HepG2 (cell line): Measurements from ENCODE around the gene ID3. TPM values are rescaled to one million over a fixed set of nuclear protein-coding genes. Genes with fewer than 3 reads are reported as not detected.

ENCODE experiments used
- AGO1 ChIP-seq: fragments of 200-400 bp; formaldehyde crosslinking; IDR thresholded peaks from 2 replicates; pipeline ENCODE4 v1.6.1; 2017; ENCODE audit warnings: mild to moderate bottlenecking, low read depth, low read length, moderate library complexity; ENCODE audit not compliant: poor library complexity, severe bottlenecking
- ARHGAP35 ChIP-seq: sonication (generic); formaldehyde crosslinking; IDR thresholded peaks from 2 replicates; pipeline ENCODE4 v1.9.0; 2022; ENCODE audit warnings: mild to moderate bottlenecking, inconsistent platforms, moderate library complexity, missing genetic modification reagents, borderline replicate concordance
- CENPT ChIP-seq: sonication (generic); formaldehyde crosslinking; IDR thresholded peaks from 2 replicates; pipeline ENCODE4 v1.8.0; 2022; ENCODE audit warnings: low read depth, mild to moderate bottlenecking, moderate library complexity, missing genetic modification reagents
- HDAC1 ChIP-seq: sonication (generic); formaldehyde crosslinking; IDR thresholded peaks from 2 replicates; pipeline ENCODE4 v1.5.1; 2020; ENCODE audit warnings: mild to moderate bottlenecking, missing genetic modification reagents
- HNRNPL ChIP-seq: fragments of 200-400 bp; formaldehyde crosslinking; IDR thresholded peaks from 2 replicates; pipeline ENCODE4 v1.6.1; 2017; ENCODE audit warnings: mild to moderate bottlenecking, low read depth, low read length
- LCORL ChIP-seq, 2 experiments: fragments of 450-650 bp in 1 of 2; sonication (generic) in 1 of 2; formaldehyde crosslinking in 1 of 2; IDR thresholded peaks; 2 replicates each; pipeline versions ENCODE4 v1.5.0 to v1.6.1; 2017 to 2020; ENCODE audit warnings: antibody characterized with exemption in 1 of 2, missing genetic modification reagents in 1 of 2
- MXI1 ChIP-seq: IDR thresholded peaks from 3 replicates; pipeline ENCODE4 v1.6.1; 2012; ENCODE audit warnings: low read depth, low read length, inconsistent platforms, borderline replicate concordance
- RXRA ChIP-seq: sonication (generic); formaldehyde crosslinking; IDR thresholded peaks from 2 replicates; pipeline ENCODE4 v1.5.1; 2020; ENCODE audit warnings: missing genetic modification reagents
- SIN3B ChIP-seq: fragments of 150-350 bp; IDR thresholded peaks from 2 replicates; pipeline ENCODE4 v1.6.1; 2014; ENCODE audit warnings: low read length
- SKI ChIP-seq: fragments of 450-650 bp; IDR thresholded peaks from one replicate; pipeline ENCODE4 v1.6.1; 2018; ENCODE audit warnings: mild to moderate bottlenecking; ENCODE audit not compliant: partially characterized antibody
- SNAPC2 ChIP-seq: sonication (generic); formaldehyde crosslinking; IDR thresholded peaks from 2 replicates; pipeline ENCODE4 v1.8.1; 2022; ENCODE audit warnings: mild to moderate bottlenecking, missing genetic modification reagents
- SP5 ChIP-seq: IDR thresholded peaks from 2 replicates; pipeline ENCODE4 v1.6.1; 2016; ENCODE audit warnings: low read depth, borderline replicate concordance
- SRSF9 ChIP-seq: fragments of 200-400 bp; formaldehyde crosslinking; IDR thresholded peaks from 2 replicates; pipeline ENCODE4 v1.6.1; 2018; ENCODE audit warnings: borderline replicate concordance, mild to moderate bottlenecking, low read depth, low read length; ENCODE audit not compliant: insufficient read depth, poor library complexity, severe bottlenecking
- ZC3H13 ChIP-seq: sonication (generic); formaldehyde crosslinking; IDR thresholded peaks from 2 replicates; pipeline ENCODE4 v1.8.1; 2023; ENCODE audit warnings: mild to moderate bottlenecking, missing genetic modification reagents, moderate library complexity
- ZNF501 ChIP-seq: sonication (generic); formaldehyde crosslinking; IDR thresholded peaks from 2 replicates; pipeline ENCODE4 v1.5.1; 2020; ENCODE audit warnings: mild to moderate bottlenecking, moderate library complexity, missing genetic modification reagents
- ZNF589 ChIP-seq: sonication (generic); formaldehyde crosslinking; conservative IDR thresholded peaks from 2 replicates; pipeline ENCODE4 v1.8.0; 2022; ENCODE audit warnings: mild to moderate bottlenecking, moderate library complexity, missing genetic modification reagents
- ZNF709 ChIP-seq: sonication (generic); formaldehyde crosslinking; IDR thresholded peaks from 2 replicates; pipeline ENCODE4 v1.5.0; 2020; ENCODE audit warnings: mild to moderate bottlenecking, missing genetic modification reagents
- ZSCAN31 ChIP-seq: sonication (generic); formaldehyde crosslinking; IDR thresholded peaks from 2 replicates; pipeline ENCODE4 v1.5.0; 2020; ENCODE audit warnings: low read depth, mild to moderate bottlenecking, missing genetic modification reagents
- polyA plus RNA-seq, 8 experiments: library from polyadenylated mRNA; depleted of rRNA in 3 of 8; stranded (reverse) in 7 of 8; unstranded in 1 of 8; fragments of >200 nt; fragmentation: Illumina TruSeq in 4 of 8; extraction: Trizol in 4 of 8; gene quantifications; 2 replicates each; pipeline versions ENCODE4 v1.2.1 to v1.2.3, GENCODE V29; 2011 to 2016; ENCODE audit warnings: low read depth in 4 of 8, missing spikeins in 1 of 8, mixed read lengths in 1 of 8; ENCODE audit not compliant: insufficient read depth in 1 of 8
- total RNA-seq, 5 experiments: library from RNA; depleted of rRNA; stranded (reverse); fragments of >200 nt; fragmentation: Illumina TruSeq; extraction: Trizol; gene quantifications; 2 replicates each; pipeline ENCODE4 v1.2.3, GENCODE V29; 2016; ENCODE audit warnings: low read depth in 1 of 5
- TF ChIP-seq, protein P1 (sequence below), 2 experiments: sonication (generic) in 1 of 2; formaldehyde crosslinking in 1 of 2; IDR thresholded peaks; 2 replicates each; pipeline versions ENCODE4 v1.4.0 to v1.6.1; 2018 to 2020; ENCODE audit warnings: missing genetic modification reagents in 2 of 2, borderline replicate concordance in 1 of 2, low read depth in 1 of 2, mild to moderate bottlenecking in 1 of 2, missing biosample characterization in 1 of 2
- TF ChIP-seq, protein P2 (sequence below): sonication (generic); formaldehyde crosslinking; IDR thresholded peaks from 2 replicates; pipeline ENCODE4 v1.4.0; 2020; ENCODE audit warnings: missing genetic modification reagents, mild to moderate bottlenecking, borderline replicate concordance
- TF ChIP-seq, protein P3 (sequence below): sonication (generic); formaldehyde crosslinking; IDR thresholded peaks from 2 replicates; pipeline ENCODE4 v1.4.0; 2020; ENCODE audit warnings: missing genetic modification reagents, borderline replicate concordance
- TF ChIP-seq, protein P4 (sequence below): sonication (generic); formaldehyde crosslinking; IDR thresholded peaks from 2 replicates; pipeline ENCODE4 v1.4.0; 2020; ENCODE audit warnings: missing genetic modification reagents; ENCODE audit errors: not compliant biosample characterization

ID3 gene
- total and polyA plus RNA-seq, 2 of the 13 experiments (the other 11 are each of a cell fraction or from before 2014, with no cell fraction given) = 64.8 to 115 TPM

DNA sequence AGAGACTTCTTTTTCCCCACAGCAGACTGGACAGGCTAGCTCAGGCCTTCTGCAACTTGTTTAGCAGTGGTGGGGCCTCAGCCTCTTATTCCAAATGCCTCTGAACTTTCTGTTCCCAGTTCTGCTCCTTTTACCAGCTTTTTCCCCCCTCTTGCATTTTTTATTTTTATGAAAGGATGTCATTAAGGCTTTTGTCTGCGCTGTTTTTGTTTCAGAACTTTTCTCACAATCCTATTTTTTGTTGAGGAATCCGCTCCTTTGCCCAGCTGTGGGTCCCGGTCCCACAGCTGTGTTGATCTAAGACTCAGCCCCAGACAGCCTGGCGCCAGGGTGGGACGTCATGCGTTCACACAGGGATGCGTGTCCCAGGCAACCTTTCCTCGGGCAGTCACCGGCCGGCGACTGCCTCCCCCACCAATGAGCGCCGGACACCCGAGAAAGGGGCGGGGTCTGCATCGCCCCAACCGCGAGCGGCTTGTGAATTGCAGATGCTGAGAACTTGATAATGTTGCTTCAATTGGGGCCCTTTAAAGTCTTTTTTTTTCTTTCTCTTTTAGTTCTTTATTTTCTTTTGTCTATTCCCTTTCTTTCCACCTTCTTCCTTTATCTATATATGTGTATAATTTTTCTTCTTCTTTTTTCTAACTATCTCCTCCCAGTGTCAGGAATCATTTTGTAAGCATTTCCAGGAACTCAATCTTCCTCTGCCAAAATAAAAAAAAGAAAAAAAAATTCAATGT lies 3.0 kb upstream of the ID3 start (continued):
- TF ChIP-seq, protein P1, sequence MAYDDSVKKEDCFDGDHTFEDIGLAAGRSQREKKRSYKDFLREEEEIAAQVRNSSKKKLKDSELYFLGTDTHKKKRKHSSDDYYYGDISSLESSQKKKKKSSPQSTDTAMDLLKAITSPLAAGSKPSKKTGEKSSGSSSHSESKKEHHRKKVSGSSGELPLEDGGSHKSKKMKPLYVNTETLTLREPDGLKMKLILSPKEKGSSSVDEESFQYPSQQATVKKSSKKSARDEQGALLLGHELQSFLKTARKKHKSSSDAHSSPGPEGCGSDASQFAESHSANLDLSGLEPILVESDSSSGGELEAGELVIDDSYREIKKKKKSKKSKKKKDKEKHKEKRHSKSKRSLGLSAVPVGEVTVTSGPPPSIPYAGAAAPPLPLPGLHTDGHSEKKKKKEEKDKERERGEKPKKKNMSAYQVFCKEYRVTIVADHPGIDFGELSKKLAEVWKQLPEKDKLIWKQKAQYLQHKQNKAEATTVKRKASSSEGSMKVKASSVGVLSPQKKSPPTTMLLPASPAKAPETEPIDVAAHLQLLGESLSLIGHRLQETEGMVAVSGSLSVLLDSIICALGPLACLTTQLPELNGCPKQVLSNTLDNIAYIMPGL (CRISPR knock-in tag; IDR thresholded peaks at IDR 0.05; ENCODE audit: borderline replicate concordance in 1 of 2, low read depth in 1 of 2) = no peak
- no peak for TF ChIP-seq AGO1
- TF ChIP-seq SKI = peak; percentile 94
- TF ChIP-seq SRSF9 = no peak
- TF ChIP-seq CENPT (CRISPR knock-in tag) = no peak
- TF ChIP-seq, protein P2, sequence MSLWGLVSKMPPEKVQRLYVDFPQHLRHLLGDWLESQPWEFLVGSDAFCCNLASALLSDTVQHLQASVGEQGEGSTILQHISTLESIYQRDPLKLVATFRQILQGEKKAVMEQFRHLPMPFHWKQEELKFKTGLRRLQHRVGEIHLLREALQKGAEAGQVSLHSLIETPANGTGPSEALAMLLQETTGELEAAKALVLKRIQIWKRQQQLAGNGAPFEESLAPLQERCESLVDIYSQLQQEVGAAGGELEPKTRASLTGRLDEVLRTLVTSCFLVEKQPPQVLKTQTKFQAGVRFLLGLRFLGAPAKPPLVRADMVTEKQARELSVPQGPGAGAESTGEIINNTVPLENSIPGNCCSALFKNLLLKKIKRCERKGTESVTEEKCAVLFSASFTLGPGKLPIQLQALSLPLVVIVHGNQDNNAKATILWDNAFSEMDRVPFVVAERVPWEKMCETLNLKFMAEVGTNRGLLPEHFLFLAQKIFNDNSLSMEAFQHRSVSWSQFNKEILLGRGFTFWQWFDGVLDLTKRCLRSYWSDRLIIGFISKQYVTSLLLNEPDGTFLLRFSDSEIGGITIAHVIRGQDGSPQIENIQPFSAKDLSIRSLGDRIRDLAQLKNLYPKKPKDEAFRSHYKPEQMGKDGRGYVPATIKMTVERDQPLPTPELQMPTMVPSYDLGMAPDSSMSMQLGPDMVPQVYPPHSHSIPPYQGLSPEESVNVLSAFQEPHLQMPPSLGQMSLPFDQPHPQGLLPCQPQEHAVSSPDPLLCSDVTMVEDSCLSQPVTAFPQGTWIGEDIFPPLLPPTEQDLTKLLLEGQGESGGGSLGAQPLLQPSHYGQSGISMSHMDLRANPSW (CRISPR knock-in tag) = no peak
- TF ChIP-seq ZNF709 (CRISPR knock-in tag) = no peak
- peak; percentile 82; the same call in 2 of the 3 replicates for TF ChIP-seq MXI1
- no peak for TF ChIP-seq LCORL (IDR thresholded peaks at IDR 0.05)
- TF ChIP-seq LCORL (CRISPR knock-in tag; IDR thresholded peaks at IDR 0.05) = peak; percentile 91
- TF ChIP-seq, protein P3, sequence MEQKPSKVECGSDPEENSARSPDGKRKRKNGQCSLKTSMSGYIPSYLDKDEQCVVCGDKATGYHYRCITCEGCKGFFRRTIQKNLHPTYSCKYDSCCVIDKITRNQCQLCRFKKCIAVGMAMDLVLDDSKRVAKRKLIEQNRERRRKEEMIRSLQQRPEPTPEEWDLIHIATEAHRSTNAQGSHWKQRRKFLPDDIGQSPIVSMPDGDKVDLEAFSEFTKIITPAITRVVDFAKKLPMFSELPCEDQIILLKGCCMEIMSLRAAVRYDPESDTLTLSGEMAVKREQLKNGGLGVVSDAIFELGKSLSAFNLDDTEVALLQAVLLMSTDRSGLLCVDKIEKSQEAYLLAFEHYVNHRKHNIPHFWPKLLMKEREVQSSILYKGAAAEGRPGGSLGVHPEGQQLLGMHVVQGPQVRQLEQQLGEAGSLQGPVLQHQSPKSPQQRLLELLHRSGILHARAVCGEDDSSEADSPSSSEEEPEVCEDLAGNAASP (CRISPR knock-in tag) = peak; percentile 74; the same call in 1 of the 2 replicates
- TF ChIP-seq SP5 (CRISPR knock-in tag) = peak; percentile 83
- TF ChIP-seq ZNF589 (CRISPR knock-in tag) = no peak
- TF ChIP-seq HNRNPL = no peak
- TF ChIP-seq SIN3B = 0 out of 2 replicates have a peak, but pooled peaks have one; percentile 44
- TF ChIP-seq ARHGAP35 (CRISPR knock-in tag) = no peak
- peak; percentile 59; the same call in 1 of the 2 replicates for TF ChIP-seq ZNF501 (CRISPR knock-in tag)
- TF ChIP-seq, protein P4, sequence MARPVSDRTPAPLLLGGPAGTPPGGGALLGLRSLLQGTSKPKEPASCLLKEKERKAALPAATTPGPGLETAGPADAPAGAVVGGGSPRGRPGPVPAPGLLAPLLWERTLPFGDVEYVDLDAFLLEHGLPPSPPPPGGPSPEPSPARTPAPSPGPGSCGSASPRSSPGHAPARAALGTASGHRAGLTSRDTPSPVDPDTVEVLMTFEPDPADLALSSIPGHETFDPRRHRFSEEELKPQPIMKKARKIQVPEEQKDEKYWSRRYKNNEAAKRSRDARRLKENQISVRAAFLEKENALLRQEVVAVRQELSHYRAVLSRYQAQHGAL = no peak
- TF ChIP-seq SNAPC2 (CRISPR knock-in tag) = 0 out of 2 replicates have a peak, but pooled peaks have one; percentile 39
- TF ChIP-seq RXRA = peak; percentile 79; the same call in 1 of the 2 replicates
- no peak for TF ChIP-seq ZSCAN31 (CRISPR knock-in tag)
- peak; percentile 78 for TF ChIP-seq HDAC1 (CRISPR knock-in tag)
- TF ChIP-seq ZC3H13 (CRISPR knock-in tag) = no peak
